Inflammatory macrophage (primary cell): ENCODE results near the gene CELA1.
A peak's percentile ranks its signal among the peaks of the same experiment; 100 is the strongest.

Experiments used
- DNase-seq, 2 donors: peaks; one replicate each; pipeline ENCODE4 v3.0.0-alpha.2; 2020 to 2022

Gene CELA1

GRCh38 chr12:51374361-51374760, 27.9 kb upstream of the CELA1 start:
- DNase-seq = peak in 1 of 2 donors; percentile 39

GRCh38 chr12:51373187-51373586, 26.7 kb upstream of the CELA1 start:
- peak; percentile 74 to 91 for DNase-seq

GRCh38 chr12:51372021-51372420, 25.5 kb upstream of the CELA1 start:
- no peak for DNase-seq

- peak in 1 of 2 donors; percentile 78 for DNase-seq
These were observed 24.9 kb upstream of the CELA1 start for GRCh38 chr12:51371295-51371953.

- no peak for DNase-seq
These were observed 24.2 kb upstream of the CELA1 start for GRCh38 chr12:51370667-51371066.

- no peak for DNase-seq
These were observed 23.1 kb upstream of the CELA1 start for GRCh38 chr12:51369581-51369980.

- peak; percentile 85 to 93 for DNase-seq
These were observed 22.4 kb upstream of the CELA1 start for GRCh38 chr12:51368640-51369517.

GRCh38 chr12:51365276-51365675, 18.8 kb upstream of the CELA1 start:
- DNase-seq = no peak

- DNase-seq = no peak
These were observed 17.5 kb upstream of the CELA1 start for GRCh38 chr12:51364001-51364400.

- no peak for DNase-seq
These were observed 16.4 kb upstream of the CELA1 start for GRCh38 chr12:51362747-51363342.

- DNase-seq = no peak
These were observed 15.8 kb upstream of the CELA1 start for GRCh38 chr12:51362307-51362706.

GRCh38 chr12:51361161-51362016, 14.9 kb upstream of the CELA1 start:
- no peak for DNase-seq

- DNase-seq = no peak
These were observed 13.8 kb upstream of the CELA1 start for GRCh38 chr12:51360315-51360714.

GRCh38 chr12:51359851-51360250, 13.4 kb upstream of the CELA1 start:
- DNase-seq = no peak

- no peak for DNase-seq
These were observed 12.0 kb upstream of the CELA1 start for GRCh38 chr12:51358496-51358895.

- DNase-seq = peak in 1 of 2 donors; percentile 12
These were observed 11.0 kb upstream of the CELA1 start for GRCh38 chr12:51357374-51358047.

GRCh38 chr12:51351913-51352532, 5.5 kb upstream of the CELA1 start:
- DNase-seq = peak; percentile 55 to 57

GRCh38 chr12:51349026-51349425, 2.5 kb upstream of the CELA1 start:
- no peak for DNase-seq

GRCh38 chr12:51348116-51348515, 1.6 kb upstream of the CELA1 start:
- DNase-seq = no peak

- no peak for DNase-seq
These were observed 798 bp downstream of the CELA1 start for GRCh38 chr12:51345681-51346080.

GRCh38 chr12:51343201-51343600, 3.3 kb downstream of the CELA1 start:
- DNase-seq = no peak

- no peak for DNase-seq
These were observed 4.1 kb downstream of the CELA1 start for GRCh38 chr12:51342416-51342815.
